GM18508 (cell line): ENCODE results near the gene D2HGDH.
"Not testable (repeated sequence)": the region's sequence is repeated elsewhere in the genome, so short reads cannot be mapped to it uniquely, and the experiment has no call there.

Experiments used
- ATAC-seq: cut with Tn5 transposase; IDR thresholded peaks from one replicate; pipeline ENCODE4 v1.9.1; 2021; ENCODE audit warnings: moderate number of reproducible peaks; ENCODE audit not compliant: insufficient read depth, unreplicated experiment

D2HGDH gene

DNA sequence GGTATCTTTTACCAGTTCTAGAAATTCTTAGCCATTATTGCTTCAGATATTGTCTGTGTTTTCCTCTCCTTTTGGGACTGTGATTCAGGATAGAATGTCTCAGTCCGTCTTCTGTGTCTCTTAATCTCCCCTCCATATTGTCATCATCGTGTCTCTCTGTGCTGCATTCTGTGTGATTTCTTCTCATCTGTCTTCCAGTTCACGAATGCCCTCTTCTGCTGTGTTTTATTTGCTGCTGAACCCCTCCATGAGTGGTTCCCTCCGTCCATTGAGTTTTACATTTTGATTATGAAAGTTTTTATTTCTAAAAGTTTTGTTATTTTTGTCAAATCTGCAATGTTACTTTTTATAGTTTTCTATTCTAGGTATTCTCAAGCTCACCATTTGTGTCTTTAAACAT lies 11.7 kb downstream of the D2HGDH start:
- ATAC-seq, result no peak

DNA sequence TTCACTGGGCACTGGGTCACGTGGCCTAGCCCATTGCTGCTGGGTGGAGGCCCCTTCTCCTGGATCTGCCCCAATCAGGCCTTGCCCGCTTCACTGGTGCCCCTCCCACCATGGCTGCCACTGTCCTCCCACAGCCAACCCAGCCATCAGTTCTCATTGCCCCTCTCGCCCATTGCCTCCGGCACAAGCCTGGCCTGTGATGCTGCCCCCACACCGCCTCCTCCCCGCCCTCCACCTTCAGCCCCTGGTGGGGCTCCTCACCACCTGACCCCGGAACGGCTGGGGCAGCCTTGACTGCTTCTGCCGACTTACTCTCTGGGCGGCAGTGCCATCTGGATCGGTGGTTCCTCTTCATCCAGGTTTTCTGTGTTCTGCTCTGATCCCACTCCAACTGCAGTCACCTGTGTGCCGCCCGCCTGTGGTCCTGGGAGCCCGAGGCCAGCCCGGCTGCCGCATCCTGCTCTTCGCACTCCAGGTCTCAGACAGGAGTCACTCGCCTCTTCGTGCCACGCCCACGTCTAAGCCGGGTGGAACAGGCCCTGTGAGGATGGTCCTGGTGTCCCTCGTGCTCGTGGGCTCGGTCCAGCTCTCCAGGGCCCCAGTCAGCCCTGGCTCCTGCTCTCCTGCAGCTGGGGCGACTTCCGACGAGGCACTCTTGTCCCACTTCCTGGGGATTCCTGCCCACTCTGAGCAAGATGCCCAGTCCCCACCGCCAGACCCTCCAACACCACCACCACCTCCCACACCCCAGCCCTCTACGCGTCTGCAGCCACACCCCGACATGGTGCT lies 14.2 kb downstream of the D2HGDH start:
- no peak for ATAC-seq

DNA sequence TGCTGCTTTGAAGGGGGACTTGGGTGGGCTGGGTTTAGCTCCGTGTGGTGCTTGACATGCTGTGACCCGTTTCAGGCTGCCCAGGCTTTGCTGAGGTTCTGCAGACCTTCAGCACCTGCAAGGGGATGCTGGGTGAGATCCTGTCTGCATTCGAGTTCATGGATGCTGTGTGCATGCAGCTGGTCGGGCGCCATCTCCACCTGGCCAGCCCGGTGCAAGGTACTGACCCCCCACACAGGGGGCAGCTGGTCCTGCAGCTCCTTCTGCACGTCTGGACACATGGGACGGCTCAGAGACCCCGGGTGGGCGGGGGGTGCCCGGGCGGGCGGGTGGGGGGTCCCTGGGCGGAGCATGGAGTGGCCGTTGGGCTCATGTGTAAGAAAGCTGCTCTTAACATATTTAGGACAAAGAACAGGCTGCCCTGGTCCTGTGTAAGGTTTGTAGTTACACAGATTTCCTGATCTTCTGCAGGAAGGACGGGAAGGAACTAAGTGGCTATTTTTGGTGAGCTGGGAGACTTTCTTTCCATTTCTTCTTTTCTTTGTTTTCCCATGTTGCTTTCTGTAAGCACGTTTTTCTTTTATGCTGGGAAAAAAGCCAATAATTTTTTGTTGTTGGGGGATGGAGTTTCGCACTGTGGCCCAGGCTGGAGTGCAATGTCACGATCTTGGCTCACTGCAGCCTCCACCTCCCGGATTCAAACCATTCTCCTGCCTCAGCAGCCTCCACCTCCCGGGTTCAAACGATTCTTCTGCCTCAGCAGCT lies 15.8 kb downstream of the D2HGDH start:
- no peak for ATAC-seq

DNA sequence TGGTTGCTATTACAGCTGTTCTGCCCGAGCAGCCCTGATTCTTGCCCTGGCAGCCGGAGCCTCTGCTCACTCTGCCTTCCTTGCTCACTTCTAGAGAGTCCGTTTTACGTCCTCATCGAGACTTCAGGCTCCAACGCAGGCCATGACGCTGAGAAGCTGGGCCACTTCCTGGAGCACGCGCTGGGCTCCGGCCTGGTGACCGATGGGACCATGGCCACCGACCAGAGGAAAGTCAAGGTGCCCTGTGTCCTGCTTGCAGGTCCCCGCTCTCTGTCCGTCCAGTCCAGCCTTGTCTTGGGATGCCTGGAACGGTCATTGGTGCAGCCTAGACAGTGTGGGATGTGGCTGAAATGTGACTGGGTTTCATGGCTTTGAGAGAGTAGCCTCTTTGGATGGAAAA lies 16.7 kb downstream of the D2HGDH start:
- ATAC-seq, result no peak

DNA sequence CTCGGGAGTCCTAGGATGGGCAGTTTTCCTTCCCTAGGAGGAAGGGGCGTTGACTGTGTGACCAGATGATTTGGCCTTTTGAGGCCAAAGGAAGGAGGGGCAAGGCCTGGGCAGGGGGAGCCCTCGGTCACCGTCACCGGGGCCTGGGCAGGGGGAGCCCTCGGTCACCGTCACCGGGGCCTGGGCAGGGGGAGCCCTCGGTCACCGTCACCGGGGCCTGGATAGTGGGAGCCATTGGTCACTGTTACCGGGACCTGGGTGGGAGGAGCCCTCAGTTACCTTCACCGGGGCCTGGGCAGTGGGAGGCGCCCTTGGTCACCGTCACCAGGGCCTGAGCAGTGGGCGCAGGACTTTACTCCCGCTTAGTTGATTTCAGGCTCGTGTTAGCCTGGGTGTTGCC lies 17.3 kb downstream of the D2HGDH start:
- no peak for ATAC-seq

DNA sequence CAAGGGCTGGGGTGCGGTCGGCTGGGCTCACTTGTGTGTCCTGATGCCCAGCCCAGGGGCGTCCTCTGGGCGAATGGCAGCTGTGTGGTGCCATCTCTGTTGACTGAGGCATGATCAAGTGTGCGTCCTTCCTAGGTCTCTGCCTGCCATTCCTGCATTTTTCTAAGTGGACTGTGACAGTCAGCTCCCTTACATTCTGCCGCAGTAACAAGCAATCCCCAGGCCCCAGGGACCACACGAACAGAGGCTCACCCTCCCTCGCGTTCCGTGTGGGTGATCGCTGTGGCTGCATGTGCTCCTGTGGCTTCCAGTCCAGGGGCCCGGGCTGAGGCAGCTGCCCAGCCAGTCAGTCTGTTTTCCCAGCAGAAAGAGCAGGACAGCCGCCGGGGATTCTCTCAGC lies 17.8 kb downstream of the D2HGDH start:
- no peak for ATAC-seq

DNA sequence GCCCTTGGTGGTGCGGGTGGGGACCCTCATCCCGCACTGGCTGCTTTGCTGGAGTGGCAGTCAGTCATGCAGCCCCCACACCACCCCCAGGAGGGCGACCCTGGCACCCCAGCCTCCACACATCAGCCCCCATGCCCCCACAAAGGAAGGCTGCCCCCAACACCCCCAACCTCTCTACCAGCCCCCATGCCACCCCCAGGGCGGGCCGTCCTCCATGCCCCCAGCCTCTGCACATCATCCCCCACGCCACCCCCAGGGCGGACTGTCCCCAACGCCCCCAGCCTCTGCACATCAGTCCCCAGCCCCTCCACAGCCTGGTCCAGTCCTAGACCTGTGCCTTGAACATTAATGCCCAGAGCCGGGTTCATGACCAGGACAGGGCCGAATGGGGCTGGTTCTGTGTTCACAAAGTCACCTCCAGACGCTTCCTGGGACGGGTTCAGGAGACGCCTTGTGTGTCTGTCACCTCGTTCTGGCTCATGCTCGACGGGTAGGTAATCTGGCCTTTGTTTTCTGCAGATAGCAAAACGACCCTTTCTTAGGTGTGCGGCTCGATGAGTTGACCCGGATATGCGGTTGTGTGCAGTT lies 18.4 kb downstream of the D2HGDH start:
- ATAC-seq, result no peak

DNA sequence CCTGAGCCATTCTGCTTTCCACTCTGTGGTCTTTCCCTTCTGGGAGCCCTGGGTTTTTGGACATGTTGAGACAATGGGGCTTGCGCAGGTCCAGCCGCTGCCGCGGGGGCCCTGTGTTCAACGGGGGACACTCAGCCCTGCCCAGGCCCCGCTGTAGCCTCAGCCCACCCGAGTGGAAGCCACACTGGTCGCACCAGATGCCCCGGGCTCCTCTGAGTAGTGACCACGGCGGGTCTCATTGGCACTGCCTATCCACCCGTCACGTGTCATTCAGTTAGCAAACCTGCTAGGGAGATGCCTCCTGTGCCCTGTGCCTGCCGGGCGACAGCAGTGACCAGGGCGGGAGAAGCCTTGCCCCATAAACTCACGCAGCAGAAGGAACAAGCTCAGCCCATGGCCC lies 19.1 kb downstream of the D2HGDH start:
- no peak for ATAC-seq

DNA sequence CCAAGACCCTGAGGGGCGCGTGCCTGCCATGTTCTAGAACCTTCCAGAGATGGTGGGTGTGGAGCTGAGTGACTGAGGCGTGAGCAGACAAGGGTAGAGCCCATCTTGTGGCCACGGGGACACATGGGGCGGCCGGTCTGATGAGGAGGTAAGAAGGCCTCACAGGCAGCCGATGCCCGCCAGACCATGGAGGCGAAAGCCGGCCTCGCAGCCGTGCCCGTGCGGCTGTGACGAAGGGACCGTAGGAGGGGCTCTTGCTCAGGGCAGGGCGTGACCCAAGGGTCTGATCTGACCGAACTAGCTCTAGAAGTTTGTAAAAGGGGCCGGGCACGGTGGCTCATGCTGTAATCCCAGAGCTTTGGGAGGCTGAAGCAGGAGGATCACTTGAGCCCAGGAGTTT lies 19.6 kb downstream of the D2HGDH start:
- ATAC-seq, result no peak

DNA sequence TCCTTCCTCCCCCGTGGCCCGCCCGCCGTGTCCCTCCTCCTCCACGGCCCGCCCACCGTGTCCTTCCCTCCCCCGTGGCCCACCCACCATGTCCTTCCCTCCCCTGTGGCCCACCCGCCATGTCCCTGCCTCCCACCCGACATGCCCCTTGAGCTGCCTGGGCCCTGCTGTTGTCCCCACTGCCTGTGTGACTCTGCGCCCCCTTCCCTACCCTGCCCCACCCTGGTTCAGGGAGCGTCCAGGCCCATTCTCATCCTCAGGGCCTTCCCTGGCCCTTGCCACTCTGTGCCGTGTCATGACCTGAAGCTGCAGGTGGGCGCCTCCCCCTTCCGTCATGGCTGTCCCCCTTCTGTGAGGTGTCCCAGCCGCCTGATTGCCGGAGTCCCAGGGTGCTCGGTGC lies 20.7 kb downstream of the D2HGDH start:
- no peak for ATAC-seq

DNA sequence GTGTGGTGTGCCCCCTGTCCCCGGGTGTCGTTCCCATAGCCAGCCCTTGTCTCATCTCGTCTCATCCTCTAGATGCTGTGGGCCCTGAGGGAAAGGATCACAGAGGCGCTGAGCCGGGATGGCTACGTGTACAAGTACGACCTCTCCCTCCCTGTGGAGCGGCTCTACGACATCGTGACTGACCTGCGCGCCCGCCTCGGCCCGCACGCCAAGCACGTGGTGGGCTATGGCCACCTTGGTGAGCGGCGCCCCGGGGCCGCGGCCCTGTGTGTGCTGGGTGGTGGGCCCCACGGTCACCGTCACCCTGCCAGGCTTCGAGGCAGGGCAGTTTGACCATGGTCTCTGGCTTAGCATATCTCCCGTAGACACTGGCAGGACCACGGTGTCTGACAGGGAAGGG lies 21.3 kb downstream of the D2HGDH start:
- no peak for ATAC-seq

DNA sequence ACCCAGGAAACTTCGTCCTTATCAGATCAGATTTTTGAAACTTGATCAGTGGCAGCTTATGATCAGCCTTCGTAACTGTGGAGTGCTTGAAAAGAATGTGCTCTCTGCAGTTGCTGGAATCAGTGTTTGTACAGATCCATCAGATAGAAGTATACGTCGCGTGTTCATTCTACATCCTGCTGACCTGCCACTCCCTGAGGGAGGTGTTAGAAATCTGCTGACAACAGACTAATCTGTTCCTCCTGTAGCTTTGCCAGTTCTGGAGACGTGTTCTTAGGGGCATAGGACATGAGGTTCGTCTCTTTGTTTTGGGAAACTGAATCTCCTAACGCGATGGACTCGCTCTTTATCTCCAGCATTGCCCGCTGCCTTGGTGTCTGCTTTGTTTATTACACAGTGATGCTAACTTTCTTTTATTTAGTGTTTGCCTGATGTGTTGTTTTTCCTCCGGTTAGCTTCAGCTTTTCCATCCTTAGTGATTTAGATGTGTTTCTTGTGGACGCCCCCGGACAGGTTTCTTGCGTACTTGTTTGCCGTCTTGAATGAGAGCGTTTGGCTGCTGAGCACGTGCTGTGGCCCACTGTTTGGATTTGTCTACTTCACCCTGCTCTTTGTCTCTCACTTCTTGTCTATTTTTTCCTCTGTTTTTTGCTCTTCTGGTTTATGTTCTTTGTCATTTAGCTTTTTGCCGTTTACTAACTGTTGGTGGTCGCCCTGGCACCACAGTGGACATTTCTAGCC lies 24.8 kb downstream of the D2HGDH start:
- no peak for ATAC-seq

DNA sequence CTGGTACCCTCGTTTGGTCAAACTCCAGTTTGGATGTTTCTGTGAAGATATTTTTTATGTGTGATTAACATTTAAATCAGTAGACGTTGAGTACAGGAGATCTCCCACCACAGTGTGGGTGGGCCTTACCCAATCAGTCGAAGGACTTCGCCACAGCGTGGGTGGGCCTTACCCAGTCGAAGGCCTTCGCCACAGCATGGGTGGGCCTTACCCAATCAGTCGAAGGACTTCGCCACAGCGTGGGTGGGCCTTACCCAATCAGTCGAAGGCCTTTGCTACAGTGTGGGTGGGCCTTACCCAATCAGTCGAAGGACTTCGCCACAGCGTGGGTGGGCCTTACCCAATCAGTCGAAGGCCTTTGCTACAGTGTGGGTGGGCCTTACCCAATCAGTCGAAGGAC lies 25.5 kb downstream of the D2HGDH start:
- ATAC-seq, result not testable (repeated sequence)

DNA sequence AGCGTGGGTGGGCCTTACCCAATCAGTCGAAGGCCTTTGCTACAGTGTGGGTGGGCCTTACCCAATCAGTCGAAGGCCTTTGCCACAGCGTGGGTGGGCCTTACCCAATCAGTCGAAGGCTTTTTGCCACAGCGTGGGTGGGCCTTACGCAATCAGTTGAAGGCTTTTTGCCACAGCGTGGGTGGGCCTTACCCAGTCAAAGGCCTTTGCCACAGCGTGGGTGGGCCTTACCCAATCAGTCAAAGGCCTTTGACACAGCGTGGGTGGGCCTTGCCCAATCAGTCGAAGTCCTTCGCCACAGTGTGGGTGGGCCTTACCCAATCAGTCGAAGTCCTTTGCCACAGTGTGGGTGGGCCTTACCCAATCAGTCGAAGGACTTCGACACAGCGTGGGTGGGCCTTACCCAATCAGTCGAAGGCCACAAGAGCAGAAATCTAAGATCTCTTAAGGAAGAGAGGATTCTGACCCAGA lies 25.9 kb downstream of the D2HGDH start:
- ATAC-seq, result no peak

DNA sequence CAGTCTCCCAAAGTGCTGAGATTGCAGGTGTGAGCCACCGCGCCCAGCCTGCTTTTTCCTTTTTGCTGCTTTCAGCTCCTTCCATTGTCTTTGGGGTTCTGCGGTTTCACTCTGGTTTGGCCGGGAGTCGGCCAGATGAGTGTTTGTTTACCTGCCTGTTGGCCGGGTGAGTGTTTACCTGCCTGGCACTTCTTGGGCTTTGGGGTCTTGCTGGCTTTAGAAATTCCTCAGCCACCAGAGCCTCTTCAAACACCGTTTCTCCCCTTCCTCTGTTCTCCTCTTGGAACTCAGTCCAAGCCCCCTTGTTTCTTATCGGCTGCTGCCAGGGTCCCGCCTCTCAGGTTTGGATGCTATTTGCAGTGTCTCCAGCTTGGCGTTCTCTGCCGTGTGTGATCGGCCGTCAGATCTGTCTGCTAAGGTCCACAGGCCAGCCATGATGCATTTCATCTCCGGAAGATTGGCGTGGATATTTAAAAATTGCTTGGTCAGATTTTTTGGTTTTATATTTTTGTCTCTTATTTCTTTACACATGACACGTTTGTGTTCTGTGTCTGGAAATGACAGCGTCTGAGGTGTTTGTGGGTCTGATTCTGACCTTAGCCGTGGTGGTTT lies 28.0 kb downstream of the D2HGDH start:
- no peak for ATAC-seq

DNA sequence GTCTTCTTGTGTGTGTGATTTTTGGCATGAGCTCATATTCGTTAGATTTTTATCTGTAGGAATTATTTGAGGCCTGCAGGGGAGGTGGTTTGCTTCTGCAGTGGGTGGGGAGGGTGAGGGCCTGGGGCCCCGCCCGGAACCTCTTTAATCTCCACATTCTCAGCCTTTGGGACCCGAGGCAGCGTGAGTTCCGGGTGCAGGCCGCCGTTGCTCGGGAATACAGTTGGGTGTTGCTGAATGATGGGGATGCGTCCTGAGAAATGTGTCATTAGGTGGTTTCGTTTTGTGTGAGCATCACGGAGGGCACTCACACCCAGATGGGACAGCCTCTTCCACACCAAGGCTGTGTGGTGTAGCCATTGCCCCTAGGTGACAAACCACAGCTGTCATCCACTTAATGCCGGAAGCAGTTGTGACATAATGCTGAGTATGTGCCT lies 28.5 kb downstream of the D2HGDH start:
- no peak for ATAC-seq

DNA sequence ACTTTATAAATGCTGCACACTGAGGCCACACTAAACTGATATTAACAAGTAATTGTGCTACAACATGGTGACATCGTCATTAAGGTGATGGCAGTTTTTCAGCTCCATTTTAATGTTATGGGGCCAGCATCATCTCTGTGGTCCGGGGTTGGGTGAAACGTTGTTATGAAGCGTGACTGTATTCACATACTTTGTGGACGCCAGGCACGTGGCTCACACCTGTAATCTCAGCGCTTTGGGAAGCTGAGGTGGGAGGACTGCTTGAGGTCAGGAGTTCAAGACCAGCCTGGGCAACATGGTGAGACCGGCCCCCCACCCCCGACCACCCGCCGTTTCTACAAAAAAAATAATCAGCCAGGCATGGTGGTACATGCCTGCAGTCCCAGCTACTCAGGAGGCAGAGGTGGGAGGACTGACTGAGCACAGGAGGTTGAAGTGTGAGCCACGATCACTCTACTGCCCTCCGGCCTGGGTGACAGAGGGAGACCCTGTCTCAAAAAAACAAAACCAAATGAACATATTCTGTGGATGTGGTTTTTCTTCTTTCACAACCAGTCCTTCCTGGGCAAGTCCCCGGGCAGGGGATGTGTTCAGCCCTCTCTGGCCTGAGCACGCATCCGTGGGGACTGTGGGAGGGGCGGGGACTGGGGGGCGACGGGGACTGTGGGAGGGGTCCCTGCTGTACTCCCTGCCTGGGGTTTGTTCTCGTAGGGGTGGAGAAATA lies 29.3 kb downstream of the D2HGDH start:
- no peak for ATAC-seq

DNA sequence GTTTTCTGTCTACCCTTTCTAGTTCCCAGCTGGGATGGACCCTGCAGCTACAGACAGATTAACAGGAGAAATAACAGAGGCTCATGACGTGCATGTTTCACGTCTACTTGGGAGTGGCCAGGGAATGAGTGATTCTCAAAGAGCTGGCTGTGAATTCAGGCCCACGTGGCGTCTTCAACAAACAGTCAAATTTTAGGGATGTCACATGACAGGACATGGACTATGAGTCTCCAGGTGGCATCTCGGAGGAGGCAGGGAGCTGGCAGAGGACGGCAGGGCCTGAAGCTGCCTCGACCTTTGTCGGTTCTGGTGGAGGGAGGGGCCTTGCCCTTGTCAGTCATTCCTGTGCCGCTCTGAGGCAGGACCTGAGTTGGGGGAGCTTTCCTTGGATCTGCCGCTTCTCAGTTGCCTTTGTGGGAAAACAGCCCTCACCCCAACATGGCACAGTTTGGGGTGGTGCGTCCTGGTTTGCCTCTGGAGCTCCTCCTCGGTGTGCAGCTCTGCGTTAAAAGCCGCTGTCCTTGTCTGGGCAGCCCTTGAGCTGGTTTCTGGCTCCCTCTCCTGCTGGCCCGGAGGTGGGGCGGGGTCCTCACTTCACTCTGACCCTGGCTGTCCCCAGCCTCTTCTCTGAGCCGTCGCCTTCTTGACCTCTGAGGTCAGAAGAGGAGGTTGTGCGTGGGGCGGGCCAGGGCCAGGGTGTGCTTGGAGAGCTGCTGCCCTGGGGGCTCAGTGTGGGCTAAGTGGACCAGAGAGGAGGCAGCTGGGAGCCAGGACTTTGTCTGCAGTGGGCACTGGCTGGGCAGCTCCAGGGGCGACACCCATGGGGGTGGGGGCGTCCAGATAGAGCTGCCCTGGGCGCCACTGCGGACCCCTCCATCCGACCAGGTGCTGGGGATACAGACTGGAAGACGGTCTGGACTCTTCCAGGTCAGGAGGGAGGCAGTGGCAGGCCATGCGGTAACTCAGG lies 30.1 kb downstream of the D2HGDH start:
- ATAC-seq, result no peak
